Glutamatergic neuron (in vitro differentiated cells): ENCODE results near the gene IFI35. TPM values are rescaled to one million over a fixed set of nuclear protein-coding genes. Genes with fewer than 3 reads are reported as not detected.

Source experiments
- DNase-seq: peaks from one replicate; pipeline ENCODE4 v3.0.0; 2022
- H3K27ac Mint-ChIP-seq: one replicate; pipeline ENCODE4 v1.8.0; 2020; ENCODE audit warnings: mild to moderate bottlenecking, mixed read lengths, inconsistent platforms; ENCODE audit not compliant: unreplicated experiment
- H3K27me3 Mint-ChIP-seq: one replicate; pipeline ENCODE4 v1.8.0; 2020; ENCODE audit warnings: mild to moderate bottlenecking, moderate library complexity, mixed read lengths, inconsistent platforms; ENCODE audit not compliant: unreplicated experiment
- H3K36me3 Mint-ChIP-seq: one replicate; pipeline ENCODE4 v1.8.0; 2020; ENCODE audit warnings: mild to moderate bottlenecking, mixed read lengths, inconsistent platforms; ENCODE audit not compliant: unreplicated experiment
- H3K4me1 Mint-ChIP-seq: one replicate; pipeline ENCODE4 v1.8.0; 2020; ENCODE audit warnings: mild to moderate bottlenecking, low read depth, mixed read lengths, inconsistent platforms; ENCODE audit not compliant: unreplicated experiment
- H3K4me3 Mint-ChIP-seq: one replicate; pipeline ENCODE4 v1.8.0; 2020; ENCODE audit warnings: mild to moderate bottlenecking, mixed read lengths, inconsistent platforms; ENCODE audit not compliant: unreplicated experiment
- H3K9me3 Mint-ChIP-seq: one replicate; pipeline ENCODE4 v1.8.0; 2020; ENCODE audit warnings: mild to moderate bottlenecking, moderate library complexity, mixed read lengths, inconsistent platforms; ENCODE audit not compliant: unreplicated experiment
- CTCF ChIP-seq: fragments of 200-600 bp; sonication (generic); IDR thresholded peaks from one replicate; pipeline ENCODE4 v1.5.0; 2021; ENCODE audit not compliant: partially characterized antibody, unreplicated experiment
- total RNA-seq: library from RNA; stranded (reverse); fragmentation: NEBNext Ultra II Directional; extraction: Animal tissue kit (Norgen Biotek cat#: 25700); gene quantifications from one replicate; pipeline ENCODE4 v1.2.1, GENCODE V29; 2021; ENCODE audit not compliant: unreplicated experiment

Gene IFI35
- total RNA-seq, 1 donor from 2014 or later: not detected

GRCh38 chr17:43025766-43026537 lies 19.4 kb downstream of the IFI35 start:
- DNase-seq: no peak
- TF ChIP-seq CTCF: no peak
- H3K4me3 Mint-ChIP-seq: peak overlapping the region; percentile 89
- peak overlapping the region; percentile 68 for H3K27ac Mint-ChIP-seq
- peaks cover 8% of the 10 kb centered on the region for H3K9me3 Mint-ChIP-seq
- peaks cover 9% of the 10 kb centered on the region for H3K27me3 Mint-ChIP-seq
- peaks cover 39% of the 10 kb centered on the region for H3K4me1 Mint-ChIP-seq
- H3K36me3 Mint-ChIP-seq: no peaks in the 10 kb centered on the region

- peak overlapping the region; percentile 81 for H3K4me3 Mint-ChIP-seq
- H3K9me3 Mint-ChIP-seq: peaks cover 4% of the 10 kb centered on the region
- peaks cover 42% of the 10 kb centered on the region for H3K4me1 Mint-ChIP-seq
- TF ChIP-seq CTCF: no peak
- H3K27me3 Mint-ChIP-seq: peaks cover 8% of the 10 kb centered on the region
- peak overlapping the region; percentile 68 for H3K27ac Mint-ChIP-seq
- no peak for DNase-seq
- no peaks in the 10 kb centered on the region for H3K36me3 Mint-ChIP-seq
These were observed 20.0 kb downstream of the IFI35 start for GRCh38 chr17:43026595-43026994.

GRCh38 chr17:43027091-43028032 lies 20.8 kb downstream of the IFI35 start:
- H3K36me3 Mint-ChIP-seq: no peaks in the 10 kb centered on the region
- peaks cover 42% of the 10 kb centered on the region for H3K4me1 Mint-ChIP-seq
- H3K4me3 Mint-ChIP-seq: peak overlapping the region; percentile 80
- H3K27ac Mint-ChIP-seq: peak overlapping the region; percentile 67
- H3K9me3 Mint-ChIP-seq: peaks cover 4% of the 10 kb centered on the region
- no peak for TF ChIP-seq CTCF
- H3K27me3 Mint-ChIP-seq: peaks cover 8% of the 10 kb centered on the region
- DNase-seq: no peak

GRCh38 chr17:43028221-43028861 lies 21.8 kb downstream of the IFI35 start:
- Mint-ChIP-seq H3K4me1 (peaks cover 42% of the 10 kb centered on the region), H3K4me3 (peak overlapping the region; percentile 71), H3K27ac (peak overlapping the region; percentile 67), H3K27me3 (peaks cover 8% of the 10 kb centered on the region), H3K9me3 (peaks cover 4% of the 10 kb centered on the region), H3K36me3 (no peaks in the 10 kb centered on the region)
- no peak for DNase-seq
- no peak for TF ChIP-seq CTCF
